ENCODE data around the gene OR6N1. TPM values are rescaled to one million over a fixed set of nuclear protein-coding genes. Genes with fewer than 3 reads are reported as not detected.

The OR6N1 gene
- total RNA-seq, 2 experiments from 2014 or later = not detected

DNA sequence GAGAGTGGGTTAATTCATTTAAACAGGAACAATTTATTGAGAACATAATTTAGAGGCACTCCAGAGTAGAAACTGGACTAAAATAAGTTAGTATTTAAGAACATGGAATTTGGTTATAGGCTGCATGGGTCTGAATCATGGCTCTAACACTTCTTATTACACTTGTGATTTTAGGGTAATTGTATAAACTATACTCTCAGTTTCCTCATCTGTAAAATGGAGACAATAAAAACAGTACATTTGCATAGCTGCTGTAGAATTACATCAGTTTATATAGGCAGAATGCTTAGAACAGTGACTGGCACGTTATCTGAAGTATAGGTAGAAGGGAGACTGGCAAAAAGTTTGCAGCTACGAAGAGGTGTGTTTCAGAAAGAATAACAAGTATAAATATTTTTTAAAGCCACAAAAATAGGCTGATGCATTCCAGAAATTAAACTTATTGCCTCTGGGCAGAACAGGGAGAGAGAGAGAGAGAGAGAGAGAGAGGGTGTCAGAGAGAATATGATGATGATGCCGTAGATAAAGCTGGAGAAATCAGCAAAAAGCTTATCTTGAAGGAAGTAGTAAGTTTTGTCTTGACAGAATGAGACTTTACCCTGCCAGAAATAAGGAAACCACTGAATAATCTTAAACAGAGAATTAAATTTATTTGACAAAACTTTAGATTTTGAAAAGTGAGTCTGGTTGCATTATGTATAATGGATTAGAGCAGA, 43.3 kb downstream of the OR6N1 start:
- Mint-ChIP-seq H3K9me3 (ENCODE audit: low read depth) (no peaks in the 10 kb centered on the region), H3K4me3 (no peak overlapping the region)
- CTCF ChIA-PET = no interaction called here

DNA sequence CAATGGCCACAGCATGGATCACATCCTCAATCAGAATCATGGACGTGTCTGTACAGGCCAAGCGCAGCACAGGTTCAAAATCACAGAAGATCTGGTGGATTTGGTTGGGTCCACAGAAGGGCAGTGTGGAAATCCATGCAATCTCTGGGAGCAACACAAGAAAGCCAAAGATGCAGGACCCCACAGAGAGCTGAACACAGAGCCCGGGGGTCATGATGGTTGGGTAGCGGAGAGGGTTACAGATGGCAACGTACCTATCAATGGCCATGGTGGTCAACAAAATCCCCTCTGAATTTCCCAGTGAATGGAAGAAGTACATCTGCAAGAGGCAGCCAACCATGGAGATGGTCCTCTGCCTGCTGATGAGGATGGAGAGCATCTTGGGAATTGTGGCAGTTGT, 47.6 kb downstream of the OR6N1 start:
- CTCF ChIA-PET = no interaction called here

More for the DNA sequence above, 43.3 kb downstream of the OR6N1 start:
- peaks cover 8% of the 10 kb centered on the region for H3K27me3 Mint-ChIP-seq
- ATAC-seq = no peak
- no peak for DNase-seq
- no peak overlapping the region for H3K27ac Mint-ChIP-seq
- H3K36me3 Mint-ChIP-seq = no peaks in the 10 kb centered on the region
- no peaks in the 10 kb centered on the region for H3K4me1 Mint-ChIP-seq

GRCh38 chr1:158720620-158721019, 51.4 kb downstream of the OR6N1 start, which contains the start of gene OR6K3:
Gene OR6K3 (minus strand): TSS chr1:158720720. CDS start chr1:158718115, 2,605 bp downstream.
- H3K4me1 Mint-ChIP-seq = peaks cover 12% of the 10 kb centered on the region
- H3K36me3 Mint-ChIP-seq = no peaks in the 10 kb centered on the region
- CTCF ChIA-PET = no interaction called here
- no peak for ATAC-seq
- H3K9me3 Mint-ChIP-seq (ENCODE audit: low read depth) = no peaks in the 10 kb centered on the region
- no peak within 1 kb of the TSS for H3K27ac Mint-ChIP-seq
- H3K4me3 Mint-ChIP-seq = no peak within 1 kb of the TSS
- no peak for DNase-seq
- peaks cover 10% of the 10 kb centered on the region for H3K27me3 Mint-ChIP-seq

More for the DNA sequence above, 47.6 kb downstream of the OR6N1 start:
- Mint-ChIP-seq H3K4me1 (no peaks in the 10 kb centered on the region), H3K9me3 (ENCODE audit: low read depth) (no peaks in the 10 kb centered on the region), H3K27ac (no peak overlapping the region), H3K36me3 (no peaks in the 10 kb centered on the region), H3K27me3 (peaks cover 15% of the 10 kb centered on the region), H3K4me3 (no peak overlapping the region)
- no peak for ATAC-seq
- DNase-seq = no peak

- H3K36me3 Mint-ChIP-seq = no peaks in the 10 kb centered on the region
- H3K9me3 Mint-ChIP-seq (ENCODE audit: low read depth) = no peaks in the 10 kb centered on the region
- H3K27me3 Mint-ChIP-seq = peaks cover 10% of the 10 kb centered on the region
- no peak overlapping the region for H3K27ac Mint-ChIP-seq
- no peak overlapping the region for H3K4me3 Mint-ChIP-seq
- no peak for DNase-seq
- peaks cover 12% of the 10 kb centered on the region for H3K4me1 Mint-ChIP-seq
- no peak for ATAC-seq
- CTCF ChIA-PET = no interaction called here
Measured at GRCh38 chr1:158719664-158720063, 52.3 kb downstream of the OR6N1 start.

- CTCF ChIA-PET = no interaction called here
- Mint-ChIP-seq H3K36me3 (no peaks in the 10 kb centered on the region), H3K27me3 (peaks cover 14% of the 10 kb centered on the region), H3K9me3 (ENCODE audit: low read depth) (no peaks in the 10 kb centered on the region), H3K4me3 (no peak overlapping the region), H3K4me1 (peaks cover 12% of the 10 kb centered on the region), H3K27ac (no peak overlapping the region)
- DNase-seq (no peak), ATAC-seq (no peak)
Measured at GRCh38 chr1:158717344-158717743, 54.7 kb downstream of the OR6N1 start.

DNA sequence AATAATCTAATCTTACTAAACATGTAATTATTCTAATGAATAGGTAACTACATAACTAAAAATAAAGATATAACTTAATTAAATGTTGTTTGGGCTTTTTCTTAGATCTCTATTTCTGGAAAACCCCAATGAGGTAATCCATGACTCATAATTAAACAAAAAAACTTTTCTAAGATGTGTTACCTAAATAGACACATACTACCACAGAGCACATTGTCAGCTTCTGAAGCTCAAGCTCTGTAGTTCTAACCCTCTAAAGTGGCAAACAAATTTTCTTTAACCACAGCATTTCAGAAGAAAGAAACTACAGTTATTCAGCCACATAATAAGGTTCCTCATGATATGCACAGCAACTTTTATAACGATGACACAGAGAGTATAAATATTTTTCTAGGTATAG, 55.7 kb downstream of the OR6N1 start:
- Mint-ChIP-seq H3K27me3 (peaks cover 16% of the 10 kb centered on the region), H3K9me3 (ENCODE audit: low read depth) (no peaks in the 10 kb centered on the region), H3K27ac (no peak overlapping the region), H3K4me3 (no peak overlapping the region), H3K36me3 (no peaks in the 10 kb centered on the region), H3K4me1 (peaks cover 12% of the 10 kb centered on the region)
- CTCF ChIA-PET = no interaction called here
- no peak for DNase-seq
- peak; percentile 55 for ATAC-seq

DNA sequence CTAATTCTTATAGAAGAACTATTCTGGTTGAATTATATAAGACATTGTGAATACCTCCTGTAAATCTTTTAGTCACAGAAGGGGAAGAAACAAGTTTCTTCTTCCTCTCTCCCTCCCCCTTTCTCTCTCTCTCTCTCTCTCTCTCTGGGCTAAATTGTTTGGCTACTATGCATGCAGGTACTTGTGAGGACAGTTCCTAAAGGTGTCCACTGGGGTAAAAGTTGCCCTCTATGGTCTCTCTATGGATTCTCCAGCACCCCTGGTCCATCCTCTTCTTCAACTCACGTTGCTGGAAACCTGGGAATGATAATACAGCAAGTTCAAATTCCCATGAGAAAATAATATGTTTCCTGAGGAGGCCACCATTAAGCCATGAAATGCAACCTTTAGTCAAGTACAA, 57.2 kb downstream of the OR6N1 start:
- Mint-ChIP-seq H3K4me1 (peaks cover 12% of the 10 kb centered on the region), H3K27ac (no peak overlapping the region), H3K9me3 (ENCODE audit: low read depth) (no peaks in the 10 kb centered on the region), H3K27me3 (peaks cover 13% of the 10 kb centered on the region), H3K4me3 (no peak overlapping the region), H3K36me3 (no peaks in the 10 kb centered on the region)
- CTCF ChIA-PET = no interaction called here
- ATAC-seq (no peak), DNase-seq (no peak)

Other genes starting within 250 kb of the OR6N1 start
- not detected for gene OR6Y1, start 217.8 kb downstream of the OR6N1 start, total RNA-seq
- gene OR6P1, start 201.6 kb downstream of the OR6N1 start, total RNA-seq = not detected
- gene OR10X1, start 192.3 kb downstream of the OR6N1 start, total RNA-seq = not detected
- gene OR10Z1, start 166.9 kb downstream of the OR6N1 start, total RNA-seq = not detected
- not detected for gene SPTA1, start 85.5 kb downstream of the OR6N1 start, total RNA-seq
- not detected for gene OR6K2, start 71.5 kb downstream of the OR6N1 start, total RNA-seq
- not detected for gene OR6K3, start 51.5 kb downstream of the OR6N1 start, total RNA-seq
- not detected for gene OR6K6, start 17.5 kb downstream of the OR6N1 start, total RNA-seq
- gene OR6N2, start 9.0 kb upstream of the OR6N1 start, total RNA-seq = not detected
- gene MNDA, start 59.2 kb upstream of the OR6N1 start, total RNA-seq = not detected
- 10 to 100 TPM; 57.8 to 59.4 TPM for gene PYHIN1, start 159.4 kb upstream of the OR6N1 start, total RNA-seq
- gene IFI16, start 237.7 kb upstream of the OR6N1 start, total RNA-seq = 100 to 1,000 TPM; 388 to 393 TPM

All from activated CD8-positive, alpha-beta memory T cell treated with anti-CD3 and anti-CD28 coated beads, Interleukin-2, amount 10 ng/mL, durations not matched to agents 7 days and 5 days (primary cell).